ENCODE data around the gene USF3.

- no peak for TF ChIP-seq CTCF (IDR thresholded peaks at IDR 0.05)
- TF ChIP-seq POLR2A (IDR thresholded peaks at IDR 0.05), result no peak
Measured at GRCh38 chr3:113741620-113742019, 45.2 kb upstream of the USF3 start.
